B cell (primary cell): ENCODE measurements around the gene PPP2R2B. TPM values are rescaled to one million over a fixed set of nuclear protein-coding genes. Genes with fewer than 3 reads are reported as not detected.

Experiments
- ATAC-seq: fragments of 200-7000 bp; cut with Tn5 transposase; one replicate; pipeline ENCODE4 v1.10.0; 2021; ENCODE audit warnings: low read depth, mild to moderate bottlenecking, moderate number of reproducible peaks, moderate library complexity
- CTCF ChIA-PET: fragments of 350-600 bp; sonication (Branson Sonifier 250); formaldehyde crosslinking; loops from one replicate; lab custom pipeline; 2021; ENCODE audit warnings: antibody characterized with exemption, inconsistent platforms; lab: Charles Lee
- POLR2A ChIA-PET: fragments of 350-600 bp; sonication (Branson Sonifier 250); formaldehyde crosslinking; loops from one replicate; lab custom pipeline; 2021; ENCODE audit warnings: antibody characterized with exemption; lab: Charles Lee
- DNase-seq: peaks from one replicate; pipeline ENCODE4 v3.0.0; 2013
- H2AFZ ChIP-seq: 2 replicates; pipeline ENCODE4 v1.6.1; 2012; ENCODE audit warnings: mild to moderate bottlenecking, low read depth, low read length; ENCODE audit not compliant: insufficient read depth, poor library complexity, severe bottlenecking
- H3K27ac ChIP-seq, 2 donors: 1 replicate in 1 of 2; 2 replicates in 1 of 2; pipeline ENCODE4 v1.5.1; 2012 to 2013; ENCODE audit warnings: low read length in 2 of 2, mild to moderate bottlenecking in 2 of 2, moderate library complexity in 1 of 2
- H3K27me3 ChIP-seq, 4 experiments: fragments of 200-600 bp in 1 of 4; sonication (generic) in 1 of 4; replicated peaks in 1 of 4; 1 replicate in 2 of 4; 2 replicates in 2 of 4; pipeline versions ENCODE4 v1.6.1 to v1.7.0; 2013 to 2016; ENCODE audit warnings: low read length in 3 of 4, mild to moderate bottlenecking in 2 of 4, mixed read lengths in 1 of 4, moderate library complexity in 1 of 4; ENCODE audit not compliant: insufficient read depth in 4 of 4, control insufficient read depth in 3 of 4; ENCODE audit errors: control extremely low read depth in 1 of 4
- H3K36me3 ChIP-seq, 2 experiments: replicated peaks in 1 of 2; 1 replicate in 1 of 2; 2 replicates in 1 of 2; pipeline versions ENCODE4 v1.6.1 to v1.7.1; 2013; ENCODE audit warnings: low read length in 1 of 2; ENCODE audit not compliant: insufficient read depth in 2 of 2, control insufficient read depth in 1 of 2; ENCODE audit errors: control extremely low read depth in 1 of 2, extremely low read depth in 1 of 2
- H3K4me1 ChIP-seq, 2 donors: fragments of 200-600 bp in 1 of 2; sonication (generic) in 1 of 2; 1 replicate in 1 of 2; 2 replicates in 1 of 2; pipeline versions ENCODE4 v1.5.1 to v1.6.1; 2013 to 2017; ENCODE audit warnings: low read length in 2 of 2; ENCODE audit not compliant: control insufficient read depth in 2 of 2, insufficient read depth in 2 of 2
- H3K4me2 ChIP-seq: replicated peaks from 2 replicates; pipeline ENCODE3; 2012; ENCODE audit warnings: mild to moderate bottlenecking, low read depth, low read length; ENCODE audit not compliant: poor library complexity, severe bottlenecking
- H3K4me3 ChIP-seq, 5 experiments: fragments of 200-600 bp in 1 of 5; sonication (generic) in 1 of 5; 1 replicate in 3 of 5; 2 replicates in 2 of 5; pipeline versions ENCODE4 v1.5.1 to v1.7.0; 2011 to 2016; ENCODE audit warnings: low read length in 4 of 5, mild to moderate bottlenecking in 4 of 5, low read depth in 2 of 5, control low read depth in 1 of 5, moderate library complexity in 1 of 5; ENCODE audit not compliant: insufficient read depth in 1 of 5; ENCODE audit errors: control extremely low read depth in 1 of 5, extremely low read depth in 1 of 5
- H3K79me2 ChIP-seq: fragments of 200-600 bp; sonication (generic); one replicate; pipeline ENCODE4 v1.6.0; 2016; ENCODE audit warnings: low read length; ENCODE audit not compliant: control insufficient read depth, insufficient read depth
- H3K9ac ChIP-seq: fragments of 200-600 bp; sonication (generic); 2 replicates; pipeline ENCODE4 v1.6.1; 2017; ENCODE audit warnings: mild to moderate bottlenecking, low read length, moderate library complexity
- H3K9me3 ChIP-seq, 3 donors: one replicate each; pipeline versions ENCODE4 v1.6.1 to v1.7.1; 2013; ENCODE audit warnings: low read length in 2 of 3; ENCODE audit not compliant: control insufficient read depth in 2 of 3, insufficient read depth in 1 of 3; ENCODE audit errors: control extremely low read depth in 1 of 3
- H4K20me1 ChIP-seq: 2 replicates; pipeline ENCODE4 v1.6.0; 2012; ENCODE audit warnings: mild to moderate bottlenecking, low read length; ENCODE audit not compliant: insufficient read depth, control insufficient read depth, poor library complexity, severe bottlenecking
- H3K27ac Mint-ChIP-seq: one replicate; pipeline ENCODE4 v1.8.0; 2021; ENCODE audit warnings: mixed read lengths
- H3K27me3 Mint-ChIP-seq: one replicate; pipeline ENCODE4 v1.8.0; 2021; ENCODE audit warnings: mixed read lengths
- H3K4me1 Mint-ChIP-seq: one replicate; pipeline ENCODE4 v1.8.0; 2021; ENCODE audit warnings: mixed read lengths
- H3K4me3 Mint-ChIP-seq: one replicate; pipeline ENCODE4 v1.8.0; 2021; ENCODE audit warnings: mixed read lengths
- H3K9me3 Mint-ChIP-seq: one replicate; pipeline ENCODE4 v1.8.0; 2022; ENCODE audit warnings: mixed read lengths; ENCODE audit not compliant: insufficient read depth
- EZH2 ChIP-seq: IDR thresholded peaks from 2 replicates; pipeline ENCODE4 v1.6.1; 2012; ENCODE audit warnings: borderline replicate concordance, low read depth, mild to moderate bottlenecking, moderate library complexity, low read length; ENCODE audit not compliant: insufficient read depth, poor library complexity, severe bottlenecking
- WGBS: methylation state at CpG from one replicate; pipeline ENCODE4 v1.1.5; 2013; ENCODE audit warnings: missing lambda C conversion rate; ENCODE audit not compliant: insufficient coverage; 5-methylcytosine and 5-hydroxymethylcytosine counted together
- intact Hi-C: fragments of 100-400 bp; cut with micrococcal nuclease; formaldehyde crosslinking; loops from one replicate; pipeline ENCODE4 v1.10.0; 2022
- polyA plus RNA-seq: library from polyadenylated mRNA; depleted of rRNA; stranded (reverse); fragments of >200 nt; gene quantifications from 2 replicates; pipeline ENCODE4 v1.2.3, GENCODE V29; 2012
- total RNA-seq, 2 donors: library from RNA; stranded (reverse); fragments of 120-200 nt in 1 of 2; gene quantifications; 1 replicate in 1 of 2; 2 replicates in 1 of 2; pipeline versions ENCODE4 v1.2.3 to v1.2.4, GENCODE V29; 2013 to 2022
- TF ChIP-seq, protein P1 (sequence below): fragments of 200-600 bp; IDR thresholded peaks from one replicate; pipeline ENCODE4 v1.8.0; 2022; ENCODE audit warnings: antibody characterized with exemption, mild to moderate bottlenecking

Gene PPP2R2B
- total and polyA plus RNA-seq, 2 donors (not counting 1 experiment from before 2014, with no cell fraction given): 0.03 TPM; not detected in 1

DNA sequence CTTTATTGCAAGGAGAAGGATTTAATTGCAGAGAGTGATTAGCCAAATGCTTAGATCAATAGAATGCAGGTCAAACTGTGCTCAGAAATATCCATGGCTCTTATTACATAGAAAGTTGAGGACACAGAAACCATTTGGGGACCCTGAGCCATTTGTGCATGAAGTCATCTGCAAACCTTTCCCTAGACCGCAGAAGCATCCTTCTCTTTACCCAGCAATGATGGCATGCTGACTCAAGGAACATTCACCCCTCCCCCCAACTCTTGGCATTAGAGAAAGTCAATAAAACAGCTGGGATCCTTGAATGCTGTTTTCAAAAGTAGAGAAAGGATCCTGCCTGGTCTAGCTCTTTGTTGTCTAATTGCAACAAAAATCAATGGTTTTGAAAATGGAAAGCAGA is 73.5 kb downstream of the PPP2R2B start:
- no peaks in the 10 kb centered on the region for H3K4me1 Mint-ChIP-seq
- POLR2A ChIA-PET: no interaction called here

DNA sequence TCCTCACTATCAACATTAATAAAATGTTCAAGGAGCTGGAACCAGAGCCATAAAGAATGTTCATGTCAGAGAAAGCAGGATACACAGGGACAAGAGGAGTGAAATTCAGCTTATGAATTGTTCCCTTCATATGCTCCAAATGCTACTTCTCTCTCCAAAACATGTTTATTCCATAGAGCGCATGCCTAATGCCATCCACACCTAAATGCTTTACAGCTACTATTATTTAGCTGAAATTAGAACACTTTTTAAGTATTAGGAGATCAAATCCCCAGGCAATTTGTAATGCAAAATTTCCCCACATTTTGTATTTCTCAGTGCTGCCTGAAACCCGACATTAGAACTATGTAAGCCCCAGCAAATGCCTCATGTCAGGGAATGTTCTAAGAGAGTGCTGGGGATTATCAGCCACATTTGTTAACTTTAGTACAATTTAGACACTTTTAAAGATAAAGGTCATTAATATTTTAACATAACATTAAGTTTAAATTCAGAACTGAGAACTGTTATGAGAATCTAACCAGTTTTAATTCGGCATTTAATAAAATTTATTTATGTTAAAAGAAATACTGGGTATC is 75.5 kb downstream of the PPP2R2B start:
- no peak overlapping the region for H2AFZ ChIP-seq
- Mint-ChIP-seq H3K4me1 (no peaks in the 10 kb centered on the region), H3K4me3 (no peak overlapping the region), H3K9me3 (no peaks in the 10 kb centered on the region), H3K27ac (no peak overlapping the region), H3K27me3 (no peaks in the 10 kb centered on the region)
- no peaks in the 10 kb centered on the region for H3K4me1 ChIP-seq
- H4K20me1 ChIP-seq: no peaks in the 10 kb centered on the region
- TF ChIP-seq, protein P1, sequence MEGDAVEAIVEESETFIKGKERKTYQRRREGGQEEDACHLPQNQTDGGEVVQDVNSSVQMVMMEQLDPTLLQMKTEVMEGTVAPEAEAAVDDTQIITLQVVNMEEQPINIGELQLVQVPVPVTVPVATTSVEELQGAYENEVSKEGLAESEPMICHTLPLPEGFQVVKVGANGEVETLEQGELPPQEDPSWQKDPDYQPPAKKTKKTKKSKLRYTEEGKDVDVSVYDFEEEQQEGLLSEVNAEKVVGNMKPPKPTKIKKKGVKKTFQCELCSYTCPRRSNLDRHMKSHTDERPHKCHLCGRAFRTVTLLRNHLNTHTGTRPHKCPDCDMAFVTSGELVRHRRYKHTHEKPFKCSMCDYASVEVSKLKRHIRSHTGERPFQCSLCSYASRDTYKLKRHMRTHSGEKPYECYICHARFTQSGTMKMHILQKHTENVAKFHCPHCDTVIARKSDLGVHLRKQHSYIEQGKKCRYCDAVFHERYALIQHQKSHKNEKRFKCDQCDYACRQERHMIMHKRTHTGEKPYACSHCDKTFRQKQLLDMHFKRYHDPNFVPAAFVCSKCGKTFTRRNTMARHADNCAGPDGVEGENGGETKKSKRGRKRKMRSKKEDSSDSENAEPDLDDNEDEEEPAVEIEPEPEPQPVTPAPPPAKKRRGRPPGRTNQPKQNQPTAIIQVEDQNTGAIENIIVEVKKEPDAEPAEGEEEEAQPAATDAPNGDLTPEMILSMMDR: no peak
- TF ChIP-seq EZH2: no peak
- H3K79me2 ChIP-seq: no peaks in the 10 kb centered on the region
- no peak overlapping the region for H3K4me2 ChIP-seq
- no CpG with 5 or more reads among the region's 3 CpGs for WGBS
- H3K4me3 ChIP-seq: no peak overlapping the region
- DNase-seq: no peak
- H3K36me3 ChIP-seq: no peaks in the 10 kb centered on the region
- intact Hi-C loops: no loop called here
- POLR2A ChIA-PET: no interaction called here
- H3K9me3 ChIP-seq: no peaks in the 10 kb centered on the region
- ATAC-seq: no peak
- H3K27ac ChIP-seq: no peak overlapping the region
- CTCF ChIA-PET: no interaction called here
- H3K27me3 ChIP-seq: no peaks in the 10 kb centered on the region
- H3K9ac ChIP-seq: no peak overlapping the region

More for the DNA sequence above, 73.5 kb downstream of the PPP2R2B start:
- Histone ChIP-seq H3K79me2 (no peaks in the 10 kb centered on the region), H3K9ac (no peak overlapping the region), H3K4me3 (no peak overlapping the region), H4K20me1 (no peaks in the 10 kb centered on the region), H2AFZ (no peak overlapping the region), H3K27me3 (no peaks in the 10 kb centered on the region), H3K4me2 (no peak overlapping the region), H3K4me1 (no peaks in the 10 kb centered on the region), H3K36me3 (no peaks in the 10 kb centered on the region), H3K9me3 (no peaks in the 10 kb centered on the region), H3K27ac (no peak overlapping the region)
- CTCF ChIA-PET: no interaction called here
- Mint-ChIP-seq H3K27ac (no peak overlapping the region), H3K4me3 (no peak overlapping the region), H3K27me3 (no peaks in the 10 kb centered on the region), H3K9me3 (no peaks in the 10 kb centered on the region)
- DNase-seq: no peak
- ATAC-seq: no peak
- 86% methylated on average over 1 of the region's 1 CpG for WGBS
- intact Hi-C loops: no loop called here
- TF ChIP-seq EZH2: no peak
- TF ChIP-seq, protein P1: no peak
